ENCODE results near the gene MOCS1.

- TF ChIP-seq EZH2 (IDR thresholded peaks at IDR 0.05; ENCODE audit: low read length, missing control alignments) (no peak), CTCF (conservative IDR thresholded peaks at IDR 0.05 in 1 of 2, IDR thresholded peaks at IDR 0.05 in 1 of 2; ENCODE audit: low read depth in 1 of 2, low read length in 2 of 2) (no peak)
Observed at GRCh38 chr6:39929733-39930461, 4.4 kb downstream of the MOCS1 start.
